IPS-NIHi7 (cell line): Measurements from ENCODE around the gene ABHD12.
A peak's percentile ranks its signal among the peaks of the same experiment; 100 is the strongest.

Experiments
- DNase-seq: peaks from one replicate; pipeline ENCODE4 v3.0.0; 2012; ENCODE audit warnings: mixed read lengths; ENCODE audit errors: extremely low spot score

Gene ABHD12

GRCh38 chr20:25380945-25381614, 9.6 kb downstream of the ABHD12 start:
- no peak for DNase-seq

- DNase-seq = no peak
These were observed 11.5 kb downstream of the ABHD12 start for GRCh38 chr20:25378884-25379733.

DNA sequence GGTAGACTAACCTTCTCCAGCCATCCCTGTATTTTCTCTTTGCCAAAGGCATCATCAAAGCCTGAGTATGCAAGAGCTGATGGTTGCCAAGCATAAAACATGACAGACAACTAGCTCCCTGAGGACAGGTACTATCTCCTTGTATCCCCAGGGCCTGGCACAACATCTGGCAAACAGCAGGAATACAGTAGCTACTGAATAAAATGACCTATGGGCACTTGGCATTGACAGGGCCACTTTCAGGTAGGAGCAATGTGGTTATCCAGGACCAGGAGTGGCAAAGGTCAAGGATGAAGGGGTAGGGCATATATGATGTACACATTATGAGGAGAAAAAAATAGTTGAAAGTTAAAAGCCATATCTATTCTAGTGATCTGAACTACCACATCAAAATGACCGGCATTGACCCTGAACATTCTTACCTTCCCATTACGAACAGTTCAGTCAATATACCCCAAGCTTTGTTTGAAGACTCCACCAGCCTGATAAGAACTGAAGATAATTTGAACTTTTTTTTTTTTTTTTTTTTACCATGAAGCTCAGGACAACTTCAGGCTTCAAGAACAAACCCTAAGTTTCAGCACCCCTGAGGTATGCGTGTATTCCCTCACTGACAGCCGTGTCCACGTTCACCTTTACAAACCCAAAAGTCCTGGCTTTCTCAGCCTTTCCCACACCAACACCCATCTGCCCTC, 12.3 kb downstream of the ABHD12 start:
- no peak for DNase-seq

DNA sequence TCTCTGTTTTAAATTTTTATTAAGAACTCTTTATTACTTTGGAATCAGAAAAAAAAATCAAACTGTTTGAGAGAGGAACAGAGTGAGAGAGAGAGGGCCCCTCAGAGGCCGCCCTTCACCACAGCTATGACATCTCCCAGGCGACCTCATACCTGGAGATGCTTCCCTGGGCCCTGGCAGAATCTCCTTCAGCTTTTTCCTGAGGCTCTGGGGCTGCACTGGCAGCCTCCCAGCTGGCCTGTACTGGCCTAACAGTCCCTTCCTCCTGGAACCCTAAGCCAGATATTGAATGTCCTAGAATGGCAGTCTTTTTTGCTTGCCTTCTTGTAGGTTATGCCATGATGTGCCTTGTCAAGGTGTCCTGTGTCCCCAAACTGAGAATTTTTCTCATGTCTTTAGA, 13.7 kb downstream of the ABHD12 start:
- DNase-seq = no peak

GRCh38 chr20:25376236-25376635, 14.4 kb downstream of the ABHD12 start:
- DNase-seq = no peak

DNA sequence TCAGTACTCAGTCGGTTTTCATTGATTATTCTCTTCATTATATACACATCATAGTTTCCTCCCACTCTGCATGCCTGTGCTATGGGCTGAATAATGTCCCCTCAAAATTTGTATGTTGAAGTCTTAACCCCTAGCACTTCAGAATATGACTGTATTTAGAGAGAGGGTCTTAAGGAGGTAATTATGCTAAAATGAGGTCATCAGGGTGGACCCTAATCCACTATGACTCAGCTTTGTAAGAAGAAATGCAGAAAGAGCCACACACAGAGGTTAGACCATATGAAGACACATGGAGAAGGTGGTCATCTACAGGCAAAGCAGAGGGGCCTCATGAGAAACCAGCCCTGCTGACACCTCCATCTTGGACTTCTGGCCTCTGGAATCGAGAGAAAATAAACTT, 15.8 kb downstream of the ABHD12 start:
- DNase-seq = no peak

GRCh38 chr20:25372584-25373336, 17.9 kb downstream of the ABHD12 start:
- no peak for DNase-seq

DNA sequence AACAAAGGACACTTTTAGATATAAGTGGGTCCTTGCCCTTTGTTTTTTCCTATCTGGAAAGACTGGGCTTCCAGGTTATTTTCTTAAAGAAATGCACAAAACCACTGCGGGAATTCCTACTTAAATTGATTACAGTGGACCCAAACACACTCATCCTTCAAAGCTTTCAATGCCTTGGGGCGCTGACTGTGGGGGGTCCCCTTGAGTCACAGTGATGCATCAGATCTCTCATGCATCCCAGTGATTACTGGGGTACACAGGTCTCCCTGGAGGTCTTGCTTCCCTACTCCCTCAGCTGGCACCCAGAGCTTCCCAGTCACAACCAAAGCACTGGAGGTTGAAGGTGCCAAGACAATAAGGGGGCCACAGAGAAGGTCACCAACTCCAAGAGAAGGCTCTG, 20.7 kb downstream of the ABHD12 start:
- DNase-seq = no peak

GRCh38 chr20:25369529-25369928, 21.1 kb downstream of the ABHD12 start:
- DNase-seq = no peak

DNA sequence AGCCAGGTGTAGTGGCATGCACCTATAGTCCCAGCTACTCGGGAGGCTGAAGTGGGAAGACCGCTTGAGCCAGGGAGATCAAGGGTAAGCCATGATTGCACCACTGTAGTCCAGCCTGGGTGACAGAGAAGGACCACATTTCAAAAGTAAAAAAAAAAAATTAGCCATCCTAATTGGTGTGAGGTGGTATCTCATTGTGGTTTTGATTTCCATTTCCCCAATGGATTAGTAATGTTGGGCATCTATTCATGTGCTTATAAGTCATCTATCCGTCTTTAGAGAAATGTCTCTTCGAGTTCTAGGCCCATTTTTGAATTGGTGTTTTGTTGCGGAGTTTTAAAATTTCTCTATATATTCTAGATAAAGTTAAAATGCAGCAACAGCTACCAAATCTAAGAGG, 21.7 kb downstream of the ABHD12 start:
- no peak for DNase-seq

DNA sequence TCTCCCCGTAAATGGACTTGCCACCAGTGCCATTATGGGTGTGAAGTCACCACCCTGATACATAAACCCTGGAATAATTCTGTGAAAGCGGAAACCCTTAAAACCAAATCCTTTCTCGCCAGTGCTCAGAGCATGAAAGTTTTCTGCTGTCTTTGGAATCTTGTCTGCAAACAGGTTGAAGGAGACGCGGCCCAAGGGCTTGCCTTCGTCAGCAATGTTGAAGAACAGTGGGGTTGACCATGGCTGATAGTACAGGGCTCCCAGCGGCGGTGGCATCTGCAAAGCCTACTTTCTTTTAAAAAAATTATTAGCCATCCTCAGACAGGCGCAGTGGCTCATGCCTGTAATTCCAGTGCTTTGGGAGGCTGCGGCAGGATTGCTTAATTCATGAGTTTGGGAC, 22.1 kb downstream of the ABHD12 start:
- no peak for DNase-seq

GRCh38 chr20:25364879-25365699, 25.5 kb downstream of the ABHD12 start:
- DNase-seq = no peak

DNA sequence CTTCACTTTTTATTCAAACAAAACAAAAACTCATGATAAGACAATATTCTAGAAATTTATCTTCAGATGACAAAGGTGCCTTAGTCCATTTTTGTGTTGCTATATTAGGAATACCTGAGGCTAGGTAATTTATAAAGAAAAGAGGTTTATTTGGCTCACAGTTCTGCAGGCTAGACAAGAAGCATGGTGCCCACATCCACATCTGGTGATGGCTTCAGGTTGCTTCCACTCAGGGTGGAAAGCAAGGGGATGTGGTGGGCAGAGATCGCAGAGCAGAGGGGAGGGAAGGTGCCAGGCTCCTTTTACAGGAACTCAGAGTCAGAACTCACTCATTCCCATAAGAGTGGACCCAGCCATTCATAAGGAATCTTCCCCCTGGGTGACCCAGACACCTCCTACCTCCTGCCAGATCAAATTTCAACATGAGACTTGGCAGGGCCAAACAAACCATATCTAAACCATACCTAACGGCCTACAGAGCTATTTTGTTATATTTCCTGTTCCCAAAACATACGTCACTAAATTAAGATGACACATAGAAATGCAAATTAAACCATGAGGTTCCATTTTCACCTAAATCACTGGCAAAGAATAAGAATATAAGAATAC, 26.4 kb downstream of the ABHD12 start:
- no peak for DNase-seq

DNA sequence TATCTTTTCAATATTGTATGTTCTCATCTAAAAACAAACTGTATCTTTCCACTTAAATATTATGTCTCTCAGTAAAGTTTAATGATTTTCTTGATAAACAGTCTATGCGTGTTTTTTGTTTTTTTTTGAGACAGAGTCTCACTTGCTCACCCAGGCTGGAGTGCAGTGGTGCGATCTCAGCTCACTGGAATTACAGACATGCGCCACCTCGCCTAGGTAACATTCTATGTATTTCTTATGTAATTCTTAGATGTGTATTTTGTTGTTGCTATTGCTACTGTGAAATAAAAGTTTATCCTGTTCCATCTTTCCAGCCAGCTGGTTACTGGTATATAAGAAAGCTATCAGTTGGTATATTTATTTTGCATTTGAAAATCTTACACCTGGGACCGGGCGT, 29.4 kb downstream of the ABHD12 start:
- DNase-seq = no peak

GRCh38 chr20:25360631-25361286, 29.9 kb downstream of the ABHD12 start:
- no peak for DNase-seq

DNA sequence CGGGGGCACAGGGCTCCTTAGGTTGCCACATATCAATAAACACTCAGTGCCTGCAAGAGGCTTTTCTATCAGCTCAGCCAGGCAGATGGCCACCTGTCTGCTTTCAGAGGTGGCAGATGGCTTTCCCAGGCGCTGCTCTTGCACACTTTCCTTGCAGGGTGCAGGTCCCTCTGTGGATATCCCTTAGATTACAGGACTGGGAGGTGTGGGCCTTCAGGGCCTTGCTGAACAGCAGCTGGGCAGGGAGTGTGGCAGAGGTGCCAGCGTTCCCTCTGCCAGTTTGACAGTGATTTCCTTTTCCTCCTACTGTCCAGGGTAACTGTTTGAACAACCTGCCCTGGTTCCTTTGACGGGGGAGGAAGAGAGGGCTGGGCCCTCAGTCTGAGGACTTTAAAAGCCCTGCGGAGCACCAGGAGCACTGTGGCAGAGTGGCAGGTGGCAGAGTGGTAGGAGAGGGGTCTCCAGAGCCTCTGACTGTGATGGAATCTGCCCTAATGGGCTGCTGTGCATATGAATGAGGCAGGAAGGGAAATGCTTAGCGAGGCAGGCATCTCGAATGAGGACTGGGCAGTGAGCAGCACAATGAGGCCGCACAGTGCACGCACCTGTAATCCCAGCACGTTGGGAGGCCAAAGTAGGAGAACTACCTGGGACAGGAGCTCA, 34.2 kb downstream of the ABHD12 start:
- peak; percentile 47 for DNase-seq

- no peak for DNase-seq
These were observed 34.8 kb downstream of the ABHD12 start for GRCh38 chr20:25355866-25356265.

GRCh38 chr20:25355011-25355595, 35.5 kb downstream of the ABHD12 start:
- no peak for DNase-seq
